ENCODE data around the gene MOK.
"Not testable (repeated sequence)": the region's sequence is repeated elsewhere in the genome, so short reads cannot be mapped to it uniquely, and the experiment has no call there.

Gene MOK

GRCh38 chr14:102321456-102322422 is 16.8 kb upstream of the MOK start:
- DNase-seq = no peak

GRCh38 chr14:102320671-102321455 is 15.9 kb upstream of the MOK start:
- DNase-seq = no peak

- DNase-seq = peak; percentile 26
Measured at GRCh38 chr14:102320033-102320660, 15.2 kb upstream of the MOK start.

GRCh38 chr14:102319351-102320032 is 14.5 kb upstream of the MOK start, which contains the start of gene ZNF839:
Gene ZNF839 (plus strand): TSS chr14:102319746. CDS start chr14:102319766, 20 bp downstream.
- peak; percentile 91 for DNase-seq

GRCh38 chr14:102318781-102319276 is 13.9 kb upstream of the MOK start:
- no peak for DNase-seq

GRCh38 chr14:102317564-102318248 is 12.7 kb upstream of the MOK start:
- DNase-seq = no peak

GRCh38 chr14:102316743-102317563 is 12.0 kb upstream of the MOK start:
- DNase-seq = peak; percentile 96

GRCh38 chr14:102316338-102316742 is 11.4 kb upstream of the MOK start:
- no peak for DNase-seq

GRCh38 chr14:102315121-102315520 is 10.2 kb upstream of the MOK start:
- DNase-seq = no peak

GRCh38 chr14:102314242-102315011 is 9.5 kb upstream of the MOK start:
- peak; percentile 71 for DNase-seq

- no peak for DNase-seq
Measured at GRCh38 chr14:102303664-102304063, 1.3 kb downstream of the MOK start.

GRCh38 chr14:102298303-102299070 is 6.5 kb downstream of the MOK start:
- not testable (repeated sequence) for DNase-seq

- no peak for DNase-seq
Measured at GRCh38 chr14:102297436-102298170, 7.4 kb downstream of the MOK start.

- DNase-seq = no peak
Measured at GRCh38 chr14:102295270-102295669, 9.7 kb downstream of the MOK start.

GRCh38 chr14:102293781-102294180 is 11.2 kb downstream of the MOK start:
- no peak for DNase-seq

- no peak for DNase-seq
Measured at GRCh38 chr14:102292441-102292840, 12.5 kb downstream of the MOK start.

GRCh38 chr14:102288139-102288538 is 16.8 kb downstream of the MOK start:
- no peak for DNase-seq

- DNase-seq = no peak
Measured at GRCh38 chr14:102285106-102285505, 19.9 kb downstream of the MOK start.

Measured in activated CD4-positive, alpha-beta T cell treated with anti-CD3 and anti-CD28 coated beads for 1 hour (primary cell).